PC-3 (cell line): Measurements from ENCODE around the gene ASCL2. TPM values are rescaled to one million over a fixed set of nuclear protein-coding genes. Genes with fewer than 3 reads are reported as not detected.

Experiments used
- ATAC-seq: fragments of 200-7000 bp; cut with Tn5 transposase; 2 replicates; pipeline ENCODE4 v1.9.1; 2020; ENCODE audit warnings: mild to moderate bottlenecking, moderate library complexity
- BruUV-seq: library from RNA; stranded (reverse); fragments of 400-500 nt; replicated peaks from 2 replicates; lab custom pipeline; 2021; lab: Mats Ljungman, UMichigan
- CTCF ChIA-PET: fragments of 300-600 bp; sonication (Branson Sonifier 250); formaldehyde crosslinking; loops from one replicate; lab custom pipeline; 2022; ENCODE audit warnings: antibody characterized with exemption; lab: Charles Lee
- POLR2A ChIA-PET: fragments of 300-600 bp; sonication (Branson Sonifier 250); formaldehyde crosslinking; loops from one replicate; lab custom pipeline; 2022; ENCODE audit warnings: antibody characterized with exemption; ENCODE audit not compliant: unreplicated experiment; lab: Charles Lee
- DNase-seq: peaks from one replicate; pipeline ENCODE4 v3.0.0-alpha.2; 2015
- H2AFZ ChIP-seq: fragments of 300-600 bp; sonication (generic); 2 replicates; pipeline ENCODE4 v1.6.0; 2016; ENCODE audit warnings: antibody characterized with exemption, low read length
- H3F3A ChIP-seq: fragments of 300-600 bp; sonication (generic); one replicate; pipeline ENCODE4 v1.6.0; 2017; ENCODE audit warnings: antibody characterized with exemption, low read length, control low read depth, mild to moderate bottlenecking; ENCODE audit not compliant: unreplicated experiment
- H3K27ac ChIP-seq: fragments of 300-600 bp; sonication (generic); 2 replicates; pipeline ENCODE4 v1.5.1; 2016; ENCODE audit warnings: mild to moderate bottlenecking, low read length
- H3K27me3 ChIP-seq: fragments of 300-600 bp; sonication (generic); 2 replicates; pipeline ENCODE4 v1.6.1; 2016; ENCODE audit warnings: low read length, mixed read lengths
- H3K36me3 ChIP-seq: fragments of 300-600 bp; sonication (generic); 2 replicates; pipeline ENCODE4 v1.6.1; 2016; ENCODE audit warnings: low read depth, mixed run types, low read length, mixed read lengths
- H3K4me1 ChIP-seq: fragments of 300-600 bp; sonication (generic); 2 replicates; pipeline ENCODE4 v1.5.1; 2016; ENCODE audit warnings: low read length; ENCODE audit not compliant: insufficient read depth
- H3K4me2 ChIP-seq: fragments of 300-600 bp; sonication (generic); 2 replicates; pipeline ENCODE4 v1.6.0; 2016; ENCODE audit warnings: low read length
- H3K4me3 ChIP-seq: fragments of 300-600 bp; sonication (generic); 2 replicates; pipeline ENCODE4 v1.5.1; 2016; ENCODE audit warnings: mild to moderate bottlenecking, low read length, mixed read lengths
- H3K79me2 ChIP-seq: fragments of 300-600 bp; sonication (generic); 2 replicates; pipeline ENCODE4 v1.6.1; 2017; ENCODE audit warnings: low read length, mixed read lengths
- H3K9ac ChIP-seq: fragments of 300-600 bp; sonication (generic); 2 replicates; pipeline ENCODE4 v1.6.0; 2016; ENCODE audit warnings: mild to moderate bottlenecking, low read length
- H3K9me2 ChIP-seq: fragments of 300-600 bp; sonication (generic); replicated peaks from 2 replicates; pipeline ENCODE4 v1.6.1; 2016; ENCODE audit warnings: mixed run types, low read length, mixed read lengths
- H3K9me3 ChIP-seq: fragments of 300-600 bp; sonication (generic); 2 replicates; pipeline ENCODE4 v1.6.1; 2016; ENCODE audit warnings: low read length, mixed read lengths
- H4K20me1 ChIP-seq: fragments of 300-600 bp; sonication (generic); 2 replicates; pipeline ENCODE4 v1.6.1; 2016; ENCODE audit warnings: low read length, mixed read lengths
- EZH2 ChIP-seq: fragments of 300-600 bp; sonication (generic); IDR thresholded peaks from one replicate; pipeline ENCODE4 v1.6.1; 2017; ENCODE audit warnings: antibody characterized with exemption, mild to moderate bottlenecking, low read length; ENCODE audit not compliant: unreplicated experiment
- EZH2phosphoT487 ChIP-seq: fragments of 300-600 bp; sonication (generic); IDR thresholded peaks from 2 replicates; pipeline ENCODE4 v1.6.1; 2018; ENCODE audit warnings: mild to moderate bottlenecking, antibody characterized with exemption, low read length, borderline replicate concordance
- intact Hi-C: fragments of 100-400 bp; cut with micrococcal nuclease; formaldehyde crosslinking; loops from 2 replicates; pipeline ENCODE4 v1.9.0; 2023
- total RNA-seq: library from RNA; depleted of rRNA; stranded (reverse); fragments of >200 nt; gene quantifications from 2 replicates; pipeline ENCODE4 v1.2.3, GENCODE V29; 2014
- TF ChIP-seq, protein P1 (sequence below): fragments of 300-600 bp; sonication (generic); conservative IDR thresholded peaks from 2 replicates; pipeline ENCODE4 v1.5.1; 2017; ENCODE audit warnings: antibody characterized with exemption, low read depth, mild to moderate bottlenecking, low read length

The ASCL2 gene
- total RNA-seq, 1 experiment from 2014 or later = 1.1 TPM

DNA sequence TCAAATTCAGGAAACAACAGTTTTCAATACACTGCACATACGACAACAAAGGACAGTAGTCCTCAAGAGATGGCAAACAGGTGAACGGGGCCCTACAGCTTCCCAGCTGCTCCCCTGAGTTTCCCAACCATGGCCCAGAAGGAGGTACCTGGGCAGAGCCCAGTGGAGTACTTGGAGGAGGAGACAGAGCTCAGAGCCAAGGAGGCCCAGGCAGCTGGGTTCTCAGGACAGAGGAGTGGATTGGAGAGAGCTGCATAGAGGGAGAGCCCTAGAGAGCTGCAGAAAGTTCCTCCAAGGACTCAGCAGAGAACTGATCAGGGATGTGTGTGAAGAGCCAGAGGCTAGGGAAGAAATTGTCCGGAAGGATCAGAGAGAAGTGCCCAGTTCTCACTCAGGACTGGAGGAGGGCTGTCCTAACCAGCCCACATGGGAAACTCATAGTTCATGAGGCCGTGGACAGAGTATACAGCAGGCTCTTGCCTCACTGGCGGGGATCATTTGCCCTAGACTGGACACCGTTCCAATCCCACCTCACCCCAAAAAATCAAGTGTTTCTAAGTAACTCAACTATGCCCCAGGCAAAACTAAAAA lies 7.6 kb upstream of the ASCL2 start:
- no peak overlapping the region for H3K4me3 ChIP-seq
- H2AFZ ChIP-seq = no peak overlapping the region
- no peak overlapping the region for H3K27ac ChIP-seq
- H3K79me2 ChIP-seq = no peaks in the 10 kb centered on the region
- H3K36me3 ChIP-seq = no peaks in the 10 kb centered on the region
- DNase-seq (no peak), ATAC-seq (no peak)
- no TSS peak for BruUV-seq
- ChIA-PET CTCF (no interaction called here), POLR2A (no interaction called here)
- intact Hi-C loops = no loop called here
- H3K9me3 ChIP-seq = 0 out of 2 replicates have a peak, but pooled peaks cover 3% of the 10 kb centered on the region
- H3K9me2 ChIP-seq = no peaks in the 10 kb centered on the region
- H4K20me1 ChIP-seq = no peaks in the 10 kb centered on the region
- TF ChIP-seq, protein P1, sequence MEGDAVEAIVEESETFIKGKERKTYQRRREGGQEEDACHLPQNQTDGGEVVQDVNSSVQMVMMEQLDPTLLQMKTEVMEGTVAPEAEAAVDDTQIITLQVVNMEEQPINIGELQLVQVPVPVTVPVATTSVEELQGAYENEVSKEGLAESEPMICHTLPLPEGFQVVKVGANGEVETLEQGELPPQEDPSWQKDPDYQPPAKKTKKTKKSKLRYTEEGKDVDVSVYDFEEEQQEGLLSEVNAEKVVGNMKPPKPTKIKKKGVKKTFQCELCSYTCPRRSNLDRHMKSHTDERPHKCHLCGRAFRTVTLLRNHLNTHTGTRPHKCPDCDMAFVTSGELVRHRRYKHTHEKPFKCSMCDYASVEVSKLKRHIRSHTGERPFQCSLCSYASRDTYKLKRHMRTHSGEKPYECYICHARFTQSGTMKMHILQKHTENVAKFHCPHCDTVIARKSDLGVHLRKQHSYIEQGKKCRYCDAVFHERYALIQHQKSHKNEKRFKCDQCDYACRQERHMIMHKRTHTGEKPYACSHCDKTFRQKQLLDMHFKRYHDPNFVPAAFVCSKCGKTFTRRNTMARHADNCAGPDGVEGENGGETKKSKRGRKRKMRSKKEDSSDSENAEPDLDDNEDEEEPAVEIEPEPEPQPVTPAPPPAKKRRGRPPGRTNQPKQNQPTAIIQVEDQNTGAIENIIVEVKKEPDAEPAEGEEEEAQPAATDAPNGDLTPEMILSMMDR = no peak
- TF ChIP-seq EZH2phosphoT487 (no peak), EZH2 (no peak)
- no peaks in the 10 kb centered on the region for H3F3A ChIP-seq
- H3K4me1 ChIP-seq = no peaks in the 10 kb centered on the region
- H3K4me2 ChIP-seq = no peak overlapping the region
- peaks cover 25% of the 10 kb centered on the region for H3K27me3 ChIP-seq
- no peak overlapping the region for H3K9ac ChIP-seq

DNA sequence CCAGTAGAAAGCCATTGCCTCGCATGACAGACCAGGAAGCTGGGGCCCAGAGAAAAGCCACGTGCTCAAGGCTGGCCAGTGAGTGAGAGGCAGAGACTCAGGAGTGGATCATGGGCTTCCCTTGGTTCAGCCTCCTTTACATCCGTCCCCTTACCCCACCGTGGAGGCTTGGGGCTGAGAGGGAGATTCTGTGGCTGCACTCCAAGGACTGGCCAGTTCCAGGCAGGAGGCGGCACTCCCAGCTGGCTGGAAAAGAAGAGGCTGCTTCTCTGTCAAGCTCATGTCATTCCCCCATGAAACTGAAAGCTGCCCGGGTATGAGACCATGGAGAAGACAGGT lies 6.6 kb upstream of the ASCL2 start:
- Histone ChIP-seq H3K4me3 (no peak overlapping the region), H3K79me2 (no peaks in the 10 kb centered on the region), H2AFZ (no peak overlapping the region), H3K9me3 (0 out of 2 replicates have a peak, but pooled peaks cover 3% of the 10 kb centered on the region), H3K27me3 (peaks cover 15% of the 10 kb centered on the region), H3K4me1 (no peaks in the 10 kb centered on the region), H3K9me2 (no peaks in the 10 kb centered on the region), H3F3A (no peaks in the 10 kb centered on the region), H3K4me2 (no peak overlapping the region), H3K27ac (no peak overlapping the region), H3K9ac (no peak overlapping the region), H3K36me3 (no peaks in the 10 kb centered on the region), H4K20me1 (no peaks in the 10 kb centered on the region)
- DNase-seq (no peak), ATAC-seq (no peak)
- ChIA-PET POLR2A (no interaction called here), CTCF (interaction anchor here (1.4 kb wide), 1 partner anchor 144 kb away, joined by 3 read pairs; no protein-coding TSS in a partner anchor)
- TF ChIP-seq EZH2 (no peak), EZH2phosphoT487 (no peak)
- TF ChIP-seq, protein P1 = no peak
- intact Hi-C loops = no loop called here
- BruUV-seq = no TSS peak

GRCh38 chr11:2276280-2277007 lies 6.1 kb upstream of the ASCL2 start:
- 0 out of 2 replicates have a peak, but pooled peaks cover 3% of the 10 kb centered on the region for H3K9me3 ChIP-seq
- H3K9ac ChIP-seq = no peak overlapping the region
- no peak overlapping the region for H2AFZ ChIP-seq
- H4K20me1 ChIP-seq = no peaks in the 10 kb centered on the region
- TF ChIP-seq EZH2 (no peak), EZH2phosphoT487 (no peak)
- TF ChIP-seq, protein P1 = no peak
- ATAC-seq = no peak
- ChIA-PET POLR2A (no interaction called here), CTCF (interaction anchor here (1.4 kb wide), 1 partner anchor 144 kb away, joined by 3 read pairs; no protein-coding TSS in a partner anchor)
- H3K27ac ChIP-seq = no peak overlapping the region
- H3K27me3 ChIP-seq = peaks cover 9% of the 10 kb centered on the region; the same call in 1 of the 2 replicates
- H3K4me3 ChIP-seq = no peak overlapping the region
- no peaks in the 10 kb centered on the region for H3F3A ChIP-seq
- H3K79me2 ChIP-seq = no peaks in the 10 kb centered on the region
- no TSS peak for BruUV-seq
- no peak for DNase-seq
- no peaks in the 10 kb centered on the region for H3K4me1 ChIP-seq
- intact Hi-C loops = no loop called here
- H3K4me2 ChIP-seq = no peak overlapping the region
- no peaks in the 10 kb centered on the region for H3K9me2 ChIP-seq
- H3K36me3 ChIP-seq = no peaks in the 10 kb centered on the region
